ENCODE results near the gene SLC24A4.

The SLC24A4 gene

GRCh38 chr14:92309968-92310530 is 12.9 kb upstream of the SLC24A4 start:
- no peaks in the 10 kb centered on the region for H3K4me1 Mint-ChIP-seq
- DNase-seq (ENCODE audit: low spot score in 2 of 2) (no peak), ATAC-seq (no peak)
- no peak overlapping the region for H3K4me3 Mint-ChIP-seq
- no peaks in the 10 kb centered on the region for H3K36me3 Mint-ChIP-seq
- H3K9me3 Mint-ChIP-seq = no peaks in the 10 kb centered on the region
- no peak overlapping the region for H3K27ac Mint-ChIP-seq

GRCh38 chr14:92310776-92311375 is 12.1 kb upstream of the SLC24A4 start:
- Mint-ChIP-seq H3K36me3 (no peaks in the 10 kb centered on the region), H3K4me3 (no peak overlapping the region), H3K4me1 (no peaks in the 10 kb centered on the region), H3K9me3 (no peaks in the 10 kb centered on the region), H3K27ac (no peak overlapping the region)
- ATAC-seq (no peak), DNase-seq (ENCODE audit: low spot score in 2 of 2) (no peak)

GRCh38 chr14:92314182-92314581 is 8.8 kb upstream of the SLC24A4 start:
- DNase-seq (ENCODE audit: low spot score in 2 of 2) (no peak), ATAC-seq (no peak)
- peaks cover 9% of the 10 kb centered on the region for H3K9me3 Mint-ChIP-seq
- no peak overlapping the region for H3K27ac Mint-ChIP-seq
- H3K36me3 Mint-ChIP-seq = no peaks in the 10 kb centered on the region
- H3K4me3 Mint-ChIP-seq = no peak overlapping the region
- peaks cover 6% of the 10 kb centered on the region for H3K4me1 Mint-ChIP-seq

DNA sequence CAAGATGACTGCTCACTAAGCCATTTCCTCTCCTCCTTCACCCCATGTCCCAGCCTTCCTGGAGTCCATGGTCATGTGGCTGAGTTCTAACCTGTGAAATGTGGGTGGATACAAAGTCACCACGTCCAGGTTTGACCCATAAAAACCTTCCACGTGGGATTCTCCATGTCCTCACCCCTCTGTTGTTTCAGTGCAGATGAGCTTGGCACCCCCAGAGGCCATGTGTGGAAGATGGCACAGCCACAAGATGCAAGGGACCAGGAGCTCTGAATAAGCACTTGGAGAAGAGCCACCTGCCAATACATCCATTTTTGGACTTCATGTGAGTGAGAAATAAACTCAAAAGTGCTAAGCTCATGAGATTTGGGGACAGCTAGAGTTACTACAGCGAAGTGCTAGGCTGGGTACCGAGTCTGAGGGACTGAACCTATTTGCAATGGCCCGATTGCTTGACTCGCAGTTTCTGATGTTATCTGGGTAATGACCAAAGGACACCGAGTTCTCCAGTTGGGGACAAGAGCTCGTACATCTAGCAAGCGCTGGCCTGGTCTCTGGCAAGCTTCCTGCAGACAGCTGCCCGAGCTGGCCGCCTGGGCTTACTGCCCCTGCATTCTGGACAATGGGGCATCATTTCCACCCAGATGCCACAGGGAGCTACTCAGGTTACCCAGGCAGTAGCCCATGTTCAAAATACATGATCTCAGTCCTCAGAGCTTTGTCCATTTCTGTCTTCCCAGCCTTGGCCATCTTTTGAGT is 7.7 kb upstream of the SLC24A4 start:
- ATAC-seq (no peak), DNase-seq (ENCODE audit: low spot score in 2 of 2) (no peak)
- H3K27ac Mint-ChIP-seq = no peak overlapping the region
- H3K36me3 Mint-ChIP-seq = no peaks in the 10 kb centered on the region
- H3K4me3 Mint-ChIP-seq = no peak overlapping the region
- peaks cover 9% of the 10 kb centered on the region for H3K9me3 Mint-ChIP-seq
- H3K4me1 Mint-ChIP-seq = peaks cover 6% of the 10 kb centered on the region

GRCh38 chr14:92316176-92316575 is 6.8 kb upstream of the SLC24A4 start:
- ATAC-seq = no peak
- Mint-ChIP-seq H3K9me3 (peaks cover 9% of the 10 kb centered on the region), H3K27ac (no peak overlapping the region), H3K36me3 (no peaks in the 10 kb centered on the region), H3K4me3 (no peak overlapping the region), H3K4me1 (peaks cover 6% of the 10 kb centered on the region)
- no peak for DNase-seq (ENCODE audit: low spot score in 2 of 2)

DNA sequence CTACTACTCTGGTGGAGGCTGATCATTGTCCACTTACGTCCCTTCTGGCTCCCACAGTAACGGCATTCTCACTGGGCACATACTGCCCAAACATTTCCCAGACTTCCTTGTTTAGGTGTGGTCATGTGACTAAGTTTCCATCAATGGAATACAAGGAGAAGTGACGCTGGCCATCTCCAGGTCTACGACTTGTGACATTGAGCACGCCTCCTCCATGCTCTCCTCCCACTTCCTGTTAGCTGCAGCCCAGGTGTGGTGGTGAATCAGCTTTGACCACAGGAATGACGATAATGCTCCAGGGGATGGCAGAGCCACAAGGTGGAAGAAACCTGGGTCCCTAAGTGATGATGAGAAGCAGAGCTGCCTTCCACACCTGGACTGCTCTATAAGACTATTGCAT is 6.0 kb upstream of the SLC24A4 start:
- no peak for DNase-seq (ENCODE audit: low spot score in 2 of 2)
- no peak overlapping the region for H3K27ac Mint-ChIP-seq
- H3K4me1 Mint-ChIP-seq = peaks cover 6% of the 10 kb centered on the region
- no peaks in the 10 kb centered on the region for H3K36me3 Mint-ChIP-seq
- no peak overlapping the region for H3K4me3 Mint-ChIP-seq
- ATAC-seq = peak; percentile 63
- H3K9me3 Mint-ChIP-seq = peaks cover 9% of the 10 kb centered on the region

- Mint-ChIP-seq H3K36me3 (no peaks in the 10 kb centered on the region), H3K4me1 (peaks cover 7% of the 10 kb centered on the region), H3K27ac (no peak overlapping the region), H3K4me3 (no peak overlapping the region), H3K9me3 (peaks cover 9% of the 10 kb centered on the region)
- ATAC-seq (no peak), DNase-seq (ENCODE audit: low spot score in 2 of 2) (no peak)
Measured at GRCh38 chr14:92317511-92317910, 5.5 kb upstream of the SLC24A4 start.

GRCh38 chr14:92321701-92322100 is 1.3 kb upstream of the SLC24A4 start:
- peaks cover 12% of the 10 kb centered on the region for H3K4me1 Mint-ChIP-seq
- ATAC-seq (no peak), DNase-seq (ENCODE audit: low spot score in 2 of 2) (no peak)
- H3K4me3 Mint-ChIP-seq = no peak overlapping the region
- no peaks in the 10 kb centered on the region for H3K36me3 Mint-ChIP-seq
- H3K9me3 Mint-ChIP-seq = peaks cover 9% of the 10 kb centered on the region
- no peak overlapping the region for H3K27ac Mint-ChIP-seq

DNA sequence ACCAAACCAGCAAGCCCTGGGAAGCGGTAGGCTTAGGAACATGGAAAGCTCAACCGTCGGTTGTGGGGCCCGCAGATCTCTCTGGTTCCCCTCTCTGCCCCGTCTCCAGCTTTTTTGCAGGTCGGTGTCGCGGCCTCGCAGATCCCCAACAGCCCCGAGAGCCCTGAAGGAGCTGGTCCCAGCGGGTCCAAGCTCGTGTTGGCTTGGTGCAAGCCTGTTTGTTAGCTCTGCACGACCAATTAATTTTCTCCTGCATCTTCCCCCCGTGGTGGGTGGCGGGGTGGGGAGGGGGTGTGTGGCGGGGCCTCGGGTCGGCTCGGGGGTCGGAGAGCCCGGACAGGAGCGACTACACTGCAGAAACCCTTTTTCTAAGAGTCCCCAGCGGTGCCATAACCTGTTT is 449 bp upstream of the SLC24A4 start:
- Mint-ChIP-seq H3K4me1 (peaks cover 7% of the 10 kb centered on the region), H3K9me3 (peaks cover 3% of the 10 kb centered on the region), H3K4me3 (peak overlapping the region; percentile 66), H3K27ac (no peak overlapping the region), H3K36me3 (no peaks in the 10 kb centered on the region)
- ATAC-seq (no peak), DNase-seq (ENCODE audit: low spot score in 2 of 2) (no peak)

GRCh38 chr14:92323916-92324818 is 1.2 kb downstream of the SLC24A4 start:
- ATAC-seq = no peak
- H3K4me3 Mint-ChIP-seq = peak overlapping the region; percentile 66
- no peak for DNase-seq (ENCODE audit: low spot score in 2 of 2)
- H3K9me3 Mint-ChIP-seq = no peaks in the 10 kb centered on the region
- H3K27ac Mint-ChIP-seq = no peak overlapping the region
- H3K36me3 Mint-ChIP-seq = no peaks in the 10 kb centered on the region
- H3K4me1 Mint-ChIP-seq = peaks cover 7% of the 10 kb centered on the region

DNA sequence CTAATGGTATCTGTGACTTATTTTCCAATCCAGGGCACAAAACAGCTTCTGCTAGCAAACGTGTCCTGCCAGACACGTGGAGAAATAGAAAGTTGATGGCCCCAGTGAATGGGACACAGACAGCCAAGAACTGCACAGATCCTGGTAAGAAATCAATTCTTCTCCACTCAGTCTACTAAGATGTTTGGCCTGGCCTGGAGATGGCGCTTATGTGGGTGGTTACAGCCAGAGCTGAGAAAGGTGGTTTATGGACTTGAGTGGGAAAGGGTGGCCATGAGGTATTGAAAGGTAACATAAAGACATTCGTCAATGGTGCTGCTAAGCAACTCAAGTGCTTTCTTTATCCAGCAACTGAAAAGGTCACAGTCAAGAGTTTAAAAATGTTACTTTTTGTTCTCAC is 2.9 kb downstream of the SLC24A4 start:
- H3K4me1 Mint-ChIP-seq = peaks cover 7% of the 10 kb centered on the region
- no peak overlapping the region for H3K4me3 Mint-ChIP-seq
- no peaks in the 10 kb centered on the region for H3K9me3 Mint-ChIP-seq
- no peak overlapping the region for H3K27ac Mint-ChIP-seq
- ATAC-seq (no peak), DNase-seq (ENCODE audit: low spot score in 2 of 2) (no peak)
- H3K36me3 Mint-ChIP-seq = no peaks in the 10 kb centered on the region

DNA sequence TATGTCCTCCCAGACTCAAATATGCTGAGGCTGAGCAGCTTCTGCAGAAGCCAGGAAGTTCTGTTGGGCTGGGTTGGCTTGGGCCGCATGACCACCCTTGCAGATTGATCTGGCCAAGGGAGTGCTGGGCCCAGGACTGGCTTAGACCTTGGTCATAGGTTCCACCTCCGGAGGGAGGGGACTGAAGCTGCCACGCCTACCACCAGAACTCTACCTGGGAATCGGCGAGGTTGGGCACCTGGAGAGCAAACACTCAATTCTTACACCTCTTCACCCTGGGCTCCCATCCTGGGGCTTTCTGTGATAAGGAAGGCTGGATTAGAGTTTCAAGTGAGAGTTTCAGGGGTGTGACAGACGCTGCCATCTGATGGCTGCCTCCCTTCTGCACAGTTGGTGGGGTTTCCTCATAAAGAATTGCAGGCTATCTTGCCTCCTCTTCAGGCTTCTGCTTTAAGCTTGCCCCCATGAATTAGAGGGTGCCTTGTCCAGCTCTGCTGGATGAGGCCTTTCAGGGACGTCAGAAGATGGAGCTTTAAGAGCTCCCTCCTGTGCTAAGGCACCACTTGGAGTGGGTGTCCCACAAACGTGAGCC is 5.8 kb downstream of the SLC24A4 start:
- no peaks in the 10 kb centered on the region for H3K9me3 Mint-ChIP-seq
- DNase-seq (ENCODE audit: low spot score in 2 of 2) = no peak
- no peaks in the 10 kb centered on the region for H3K36me3 Mint-ChIP-seq
- H3K4me3 Mint-ChIP-seq = no peak overlapping the region
- H3K27ac Mint-ChIP-seq = no peak overlapping the region
- no peaks in the 10 kb centered on the region for H3K4me1 Mint-ChIP-seq
- ATAC-seq = no peak

GRCh38 chr14:92334050-92334449 is 11.1 kb downstream of the SLC24A4 start:
- H3K4me1 Mint-ChIP-seq = peaks cover 3% of the 10 kb centered on the region
- no peaks in the 10 kb centered on the region for H3K9me3 Mint-ChIP-seq
- no peak overlapping the region for H3K27ac Mint-ChIP-seq

GRCh38 chr14:92336363-92336762 is 13.4 kb downstream of the SLC24A4 start:
- no peak overlapping the region for H3K4me3 Mint-ChIP-seq
- ATAC-seq (no peak), DNase-seq (ENCODE audit: low spot score in 2 of 2) (no peak)
- no peak overlapping the region for H3K27ac Mint-ChIP-seq
- no peaks in the 10 kb centered on the region for H3K9me3 Mint-ChIP-seq
- H3K36me3 Mint-ChIP-seq = no peaks in the 10 kb centered on the region
- peaks cover 21% of the 10 kb centered on the region for H3K4me1 Mint-ChIP-seq

More at GRCh38 chr14:92334050-92334449, 11.1 kb downstream of the SLC24A4 start:
- ATAC-seq = no peak
- Mint-ChIP-seq H3K36me3 (no peaks in the 10 kb centered on the region), H3K4me3 (no peak overlapping the region)
- DNase-seq (ENCODE audit: low spot score in 2 of 2) = no peak

- no peak overlapping the region for H3K4me3 Mint-ChIP-seq
- no peak overlapping the region for H3K27ac Mint-ChIP-seq
- H3K36me3 Mint-ChIP-seq = no peaks in the 10 kb centered on the region
- H3K9me3 Mint-ChIP-seq = peaks cover 3% of the 10 kb centered on the region
- DNase-seq (ENCODE audit: low spot score in 2 of 2) (no peak), ATAC-seq (no peak)
- peaks cover 43% of the 10 kb centered on the region for H3K4me1 Mint-ChIP-seq
Measured at GRCh38 chr14:92339426-92339825, 16.5 kb downstream of the SLC24A4 start.
